Natural killer cell (primary cell): ENCODE measurements around the gene TMEM232. TPM values are rescaled to one million over a fixed set of nuclear protein-coding genes. Genes with fewer than 3 reads are reported as not detected.

Experiments
- ATAC-seq, 3 donors: fragments of 150-1000 bp in 2 of 3; fragments of 200-7000 bp in 1 of 3; cut with Tn5 transposase; 1 replicate in 1 of 3; 2 replicates in 2 of 3; pipeline ENCODE4 v1.10.0; 2021; ENCODE audit warnings: mild to moderate bottlenecking in 2 of 3, moderate library complexity in 2 of 3
- DNase-seq, 2 donors: peaks; one replicate each; pipeline versions ENCODE4 v3.0.0 to v3.0.0-alpha.2; 2013 to 2021; ENCODE audit warnings: mixed read lengths in 1 of 2
- H3K27ac ChIP-seq: one replicate; pipeline ENCODE4 v1.5.1; 2013; ENCODE audit warnings: mild to moderate bottlenecking, low read length
- H3K27me3 ChIP-seq: one replicate; pipeline ENCODE4 v1.6.1; 2013; ENCODE audit warnings: low read length; ENCODE audit not compliant: control insufficient read depth, insufficient read depth
- H3K36me3 ChIP-seq: one replicate; pipeline ENCODE4 v1.6.1; 2013; ENCODE audit warnings: low read length; ENCODE audit not compliant: control insufficient read depth, insufficient read depth
- H3K4me1 ChIP-seq: one replicate; pipeline ENCODE4 v1.6.1; 2013; ENCODE audit warnings: low read length; ENCODE audit not compliant: control insufficient read depth, insufficient read depth
- H3K4me3 ChIP-seq: one replicate; pipeline ENCODE4 v1.5.1; 2013; ENCODE audit warnings: low read length
- H3K9me3 ChIP-seq: one replicate; pipeline ENCODE4 v1.6.1; 2013; ENCODE audit warnings: low read length; ENCODE audit not compliant: control insufficient read depth, insufficient read depth
- H3K27ac Mint-ChIP-seq, 2 donors: one replicate each; pipeline ENCODE4 v1.8.0; 2022; ENCODE audit warnings: mild to moderate bottlenecking in 2 of 2, mixed read lengths in 2 of 2, moderate library complexity in 1 of 2
- H3K27me3 Mint-ChIP-seq, 2 donors: one replicate each; pipeline ENCODE4 v1.8.0; 2022; ENCODE audit warnings: low read depth in 2 of 2, mixed read lengths in 2 of 2
- H3K36me3 Mint-ChIP-seq: one replicate; pipeline ENCODE4 v1.8.0; 2022; ENCODE audit warnings: mixed read lengths
- H3K4me1 Mint-ChIP-seq, 2 donors: one replicate each; pipeline ENCODE4 v1.8.0; 2022; ENCODE audit warnings: mixed read lengths in 2 of 2
- H3K4me3 Mint-ChIP-seq: one replicate; pipeline ENCODE4 v1.8.0; 2022; ENCODE audit warnings: mild to moderate bottlenecking, moderate library complexity, mixed read lengths
- H3K9me3 Mint-ChIP-seq, 2 donors: one replicate each; pipeline ENCODE4 v1.8.0; 2022; ENCODE audit warnings: mixed read lengths in 2 of 2
- WGBS: methylation state at CpG from one replicate; pipeline ENCODE4 v1.1.7; 2013; ENCODE audit warnings: missing lambda C conversion rate; ENCODE audit not compliant: insufficient coverage; 5-methylcytosine and 5-hydroxymethylcytosine counted together
- intact Hi-C: fragments of 100-400 bp; cut with micrococcal nuclease; formaldehyde crosslinking; loops from one replicate; pipeline ENCODE4 v1.14.2; 2022
- total RNA-seq, 4 donors: library from RNA; stranded (reverse); fragments of 120-200 nt in 1 of 4; gene quantifications; one replicate each; pipeline versions ENCODE4 v1.2.3 to v1.2.4, GENCODE V29; 2013 to 2022
- TF ChIP-seq, protein P1 (sequence below): fragments of 200-600 bp; IDR thresholded peaks from one replicate; pipeline ENCODE4 v1.8.0; 2022; ENCODE audit warnings: antibody characterized with exemption

TMEM232 gene
- total RNA-seq, 3 donors from 2014 or later (not counting 1 experiment from before 2014, with no cell fraction given): 0.45 to 3.0 (median 0.66) TPM

DNA sequence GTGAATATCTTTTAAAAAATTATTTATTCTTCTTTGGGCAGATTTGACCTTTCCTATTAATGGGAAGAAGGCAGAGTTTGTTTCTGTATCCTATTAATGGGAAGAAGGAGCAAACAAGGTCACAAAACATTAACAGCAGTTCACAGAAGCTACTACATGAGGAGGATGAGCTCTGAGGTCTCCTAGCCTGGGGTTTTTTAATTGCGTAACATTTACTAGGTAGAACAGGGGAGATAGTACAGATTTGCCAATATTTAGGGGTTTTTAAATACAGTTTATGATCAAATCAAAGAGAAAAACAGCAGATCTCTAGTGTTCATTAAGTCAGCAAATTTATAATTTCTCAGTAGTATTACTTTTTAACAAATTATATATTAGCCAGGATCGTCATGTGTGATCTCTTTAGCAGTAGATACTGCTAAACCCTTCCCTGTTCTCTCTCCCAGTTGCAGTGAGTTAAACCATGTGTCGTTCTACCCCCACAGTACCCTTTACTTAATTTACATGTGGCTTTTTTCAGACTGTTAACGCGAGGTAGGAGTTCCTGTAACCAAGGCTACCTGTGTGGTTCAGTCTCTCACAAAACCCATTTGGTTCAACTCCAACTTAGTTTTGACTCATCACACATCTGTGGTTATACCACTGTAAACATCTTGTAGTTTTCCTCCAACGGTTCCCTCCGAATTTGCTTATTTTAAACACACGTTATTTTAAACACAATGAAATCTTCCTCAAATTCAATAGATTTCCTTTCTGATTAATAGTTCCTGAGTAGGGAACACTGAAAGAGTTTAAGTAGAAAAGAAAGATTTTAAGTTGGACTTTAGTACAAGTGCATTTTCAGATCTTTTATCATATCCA, 25.7 kb upstream of the TMEM232 start:
- Histone ChIP-seq H3K27me3 (no peaks in the 10 kb centered on the region), H3K4me3 (no peak overlapping the region), H3K36me3 (peaks cover 56% of the 10 kb centered on the region), H3K9me3 (no peaks in the 10 kb centered on the region), H3K4me1 (no peaks in the 10 kb centered on the region), H3K27ac (peak overlapping the region; percentile 11)
- intact Hi-C loops: no loop called here
- H3K27ac Mint-ChIP-seq: peak overlapping the region; percentile 33 to 57
- DNase-seq (peak in 1 of 2 donors; percentile 70), ATAC-seq (peak in 1 of 3 donors; percentile 24)
- no peak overlapping the region for H3K4me3 Mint-ChIP-seq
- H3K36me3 Mint-ChIP-seq: peaks cover 14% of the 10 kb centered on the region
- no peaks in the 10 kb centered on the region for H3K27me3 Mint-ChIP-seq
- TF ChIP-seq, protein P1, sequence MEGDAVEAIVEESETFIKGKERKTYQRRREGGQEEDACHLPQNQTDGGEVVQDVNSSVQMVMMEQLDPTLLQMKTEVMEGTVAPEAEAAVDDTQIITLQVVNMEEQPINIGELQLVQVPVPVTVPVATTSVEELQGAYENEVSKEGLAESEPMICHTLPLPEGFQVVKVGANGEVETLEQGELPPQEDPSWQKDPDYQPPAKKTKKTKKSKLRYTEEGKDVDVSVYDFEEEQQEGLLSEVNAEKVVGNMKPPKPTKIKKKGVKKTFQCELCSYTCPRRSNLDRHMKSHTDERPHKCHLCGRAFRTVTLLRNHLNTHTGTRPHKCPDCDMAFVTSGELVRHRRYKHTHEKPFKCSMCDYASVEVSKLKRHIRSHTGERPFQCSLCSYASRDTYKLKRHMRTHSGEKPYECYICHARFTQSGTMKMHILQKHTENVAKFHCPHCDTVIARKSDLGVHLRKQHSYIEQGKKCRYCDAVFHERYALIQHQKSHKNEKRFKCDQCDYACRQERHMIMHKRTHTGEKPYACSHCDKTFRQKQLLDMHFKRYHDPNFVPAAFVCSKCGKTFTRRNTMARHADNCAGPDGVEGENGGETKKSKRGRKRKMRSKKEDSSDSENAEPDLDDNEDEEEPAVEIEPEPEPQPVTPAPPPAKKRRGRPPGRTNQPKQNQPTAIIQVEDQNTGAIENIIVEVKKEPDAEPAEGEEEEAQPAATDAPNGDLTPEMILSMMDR: no peak
- no peaks in the 10 kb centered on the region for H3K9me3 Mint-ChIP-seq
- 37% methylated on average over 8 of the region's 8 CpGs for WGBS
- H3K4me1 Mint-ChIP-seq: peaks cover 14 to 18% of the 10 kb centered on the region in 2 donors

DNA sequence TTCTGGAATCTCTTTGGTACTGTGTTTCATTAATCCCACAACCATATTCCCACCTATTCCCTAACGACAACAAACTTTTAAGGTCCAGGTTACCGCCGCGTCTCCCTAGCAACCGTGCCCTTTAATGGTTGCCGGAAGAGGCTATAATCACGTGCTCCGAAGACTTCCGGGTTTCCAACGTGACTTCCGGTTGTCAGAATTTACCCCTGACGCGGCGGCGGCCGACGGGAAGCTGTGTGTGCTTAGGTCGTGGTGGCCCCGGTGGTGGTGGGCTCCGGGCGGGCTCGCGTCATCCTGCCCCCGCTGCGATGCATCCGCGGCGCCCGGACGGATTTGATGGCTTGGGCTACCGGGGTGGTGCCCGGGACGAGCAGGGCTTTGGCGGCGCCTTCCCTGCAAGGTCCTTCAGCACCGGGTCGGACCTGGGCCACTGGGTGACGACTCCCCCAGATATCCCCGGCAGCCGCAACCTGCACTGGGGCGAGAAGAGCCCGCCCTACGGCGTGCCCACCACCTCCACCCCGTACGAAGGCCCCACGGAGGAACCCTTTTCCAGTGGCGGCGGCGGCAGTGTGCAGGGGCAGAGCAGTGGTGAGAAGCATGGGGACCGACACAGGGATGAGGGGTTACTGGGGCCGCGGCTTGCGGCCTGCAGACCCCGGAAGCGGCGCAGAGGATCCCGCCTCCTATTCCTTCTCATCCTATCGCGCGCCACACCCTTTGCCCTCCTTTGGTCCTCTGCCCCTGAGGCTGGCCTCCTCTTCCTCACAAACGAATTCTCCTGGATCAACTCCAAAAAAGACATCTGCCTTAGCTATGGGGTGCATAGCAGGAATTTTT, 12.6 kb upstream of the TMEM232 start, which contains the start of gene SLC25A46:
Gene SLC25A46 (plus strand): TSS at position 196 of the 840 bp plus-strand sequence. CDS start 113 bp downstream, at position 309.
- intact Hi-C loops: loop anchor here (1.0 to 2.0 kb wide), 4 partner anchors 13 to 1330 kb away; partner anchors contain the start of genes MAN2A1, PJA2, TMEM232 and WDR36
- TF ChIP-seq, protein P1: no peak
- Mint-ChIP-seq H3K27me3 (peaks cover 7 to 14% of the 10 kb centered on the region in 2 donors), H3K9me3 (no peaks in the 10 kb centered on the region), H3K4me3 (peak within 1 kb of the TSS; percentile 97), H3K4me1 (peaks cover 27 to 36% of the 10 kb centered on the region in 2 donors), H3K27ac (peak within 1 kb of the TSS; percentile 96 to 97), H3K36me3 (no peaks in the 10 kb centered on the region)
- no peaks in the 10 kb centered on the region for H3K9me3 ChIP-seq
- no peaks in the 10 kb centered on the region for H3K36me3 ChIP-seq
- H3K27me3 ChIP-seq: peaks cover 3% of the 10 kb centered on the region
- WGBS: under 1% methylated on average over 61 of the region's 62 CpGs
- H3K4me1 ChIP-seq: peaks cover 10% of the 10 kb centered on the region
- H3K27ac ChIP-seq: peak within 1 kb of the TSS; percentile 88
- DNase-seq (peak; percentile 84 to 96), ATAC-seq (peak; percentile 77 to 90 (median 87))
- H3K4me3 ChIP-seq: peak within 1 kb of the TSS; percentile 87

DNA sequence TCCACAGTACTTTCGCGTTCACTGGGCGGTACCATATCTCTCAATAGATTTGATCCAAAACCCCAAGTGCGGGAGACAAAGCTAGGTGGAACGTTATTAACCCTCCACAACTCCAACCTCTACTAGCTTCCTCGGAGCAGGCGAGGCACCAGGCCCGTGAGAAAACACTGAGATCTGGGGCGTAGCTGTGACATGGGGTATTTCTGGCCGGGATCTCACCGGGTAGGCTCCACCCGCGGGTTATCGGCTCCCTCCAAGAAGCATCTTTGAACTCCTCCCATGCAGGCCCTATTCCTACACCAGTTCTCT, 12.0 kb upstream of the TMEM232 start:
- H3K4me1 ChIP-seq: peaks cover 10% of the 10 kb centered on the region
- Mint-ChIP-seq H3K27ac (peak overlapping the region; percentile 96 to 97), H3K4me1 (peaks cover 27 to 36% of the 10 kb centered on the region in 2 donors)

More for the DNA sequence above, 12.0 kb upstream of the TMEM232 start:
- H3K27ac ChIP-seq: peak overlapping the region; percentile 88
- intact Hi-C loops: loop anchor here (1.0 to 2.0 kb wide), 4 partner anchors 12 to 1330 kb away; partner anchors contain the start of genes MAN2A1, PJA2, TMEM232 and WDR36
- TF ChIP-seq, protein P1: no peak
- Mint-ChIP-seq H3K27me3 (peaks cover 8 to 15% of the 10 kb centered on the region in 2 donors), H3K9me3 (no peaks in the 10 kb centered on the region), H3K36me3 (no peaks in the 10 kb centered on the region), H3K4me3 (peak overlapping the region; percentile 97)
- ATAC-seq: peak; percentile 79 to 89 (median 82)
- H3K36me3 ChIP-seq: no peaks in the 10 kb centered on the region
- H3K9me3 ChIP-seq: no peaks in the 10 kb centered on the region
- no peak for DNase-seq
- peaks cover 3% of the 10 kb centered on the region for H3K27me3 ChIP-seq
- under 1% methylated on average over 14 of the region's 14 CpGs for WGBS
- peak overlapping the region; percentile 87 for H3K4me3 ChIP-seq
